Measurements from ENCODE around the gene PHAF1. TPM values are rescaled to one million over a fixed set of nuclear protein-coding genes. Genes with fewer than 3 reads are reported as not detected.

The PHAF1 gene
- total and polyA plus RNA-seq, 9 of the 15 experiments (the other 6 are each of a cell fraction or from before 2014, with no cell fraction given), result 5.1 to 25.4 (median 13.8) TPM

DNA sequence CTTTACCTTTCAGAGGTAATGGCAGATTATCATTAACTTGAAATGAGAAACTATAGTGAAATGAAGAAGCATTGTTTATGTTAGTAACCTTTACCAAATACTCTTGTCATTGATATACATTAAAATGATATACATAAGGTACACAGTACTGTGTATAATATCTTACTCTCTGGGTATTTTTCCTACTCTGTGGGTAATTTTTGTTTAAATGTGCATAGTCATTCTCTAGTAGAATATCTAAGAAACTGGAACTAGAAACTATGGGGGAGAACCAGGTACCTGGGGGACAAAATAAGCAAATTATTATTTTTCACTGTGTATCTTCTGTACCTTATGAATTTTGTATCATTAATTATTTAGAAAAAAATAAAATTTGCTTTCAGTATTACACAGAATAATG, 20.6 kb upstream of the PHAF1 start:
- intact Hi-C loops (cut with micrococcal nuclease), result no loop called here
- Histone ChIP-seq H3K79me2 (ENCODE audit: control insufficient read depth, insufficient read depth, low read length) (no peaks in the 10 kb centered on the region), H3K9me3 (replicated peaks; ENCODE audit: control insufficient read depth, insufficient read depth, low read depth, low read length) (no peaks in the 10 kb centered on the region), H3K27me3 (ENCODE audit: control insufficient read depth in 2 of 2, insufficient read depth in 2 of 2, low read length in 2 of 2) (no peaks in the 10 kb centered on the region), H3K36me3 (ENCODE audit: control insufficient read depth, insufficient read depth, low read length) (peaks cover 21% of the 10 kb centered on the region; the same call in 2 of the 3 replicates), H3K27ac (ENCODE audit: extremely low read depth, low read depth, low read length) (no peak overlapping the region), H2AFZ (ENCODE audit: low read depth, low read length) (no peak overlapping the region; the same call in 1 of the 2 replicates), H3K4me2 (ENCODE audit: insufficient read depth, low read length) (no peak overlapping the region), H3K4me1 (replicated peaks in 1 of 2; ENCODE audit: control insufficient read depth in 2 of 2, insufficient read depth in 2 of 2, low read length in 2 of 2) (peaks cover 0 to 3% of the 10 kb centered on the region in 2 experiments; a peak in 1 of 5 replicates), H4K20me1 (replicated peaks; ENCODE audit: control insufficient read depth, insufficient read depth, low read length) (no peaks in the 10 kb centered on the region), H3K9me1 (ENCODE audit: control insufficient read depth, insufficient read depth, low read length) (no peaks in the 10 kb centered on the region), H3K9ac (ENCODE audit: insufficient read depth in 1 of 2, low read depth in 2 of 2, low read length in 2 of 2) (no peak overlapping the region), H3K4me3 (no peak overlapping the region)
- TF ChIP-seq MAFG (tag; conservative IDR thresholded peaks at IDR 0.05) (peak; percentile 78), EP400 (IDR thresholded peaks at IDR 0.05) (no peak), CBX2 (IDR thresholded peaks at IDR 0.05; ENCODE audit: insufficient read depth, low read length, poor library complexity, severe bottlenecking) (no peak), ZNF24 (IDR thresholded peaks at IDR 0.05) (no peak), MAFF (IDR thresholded peaks at IDR 0.05; ENCODE audit: low read length) (peak; percentile 19; the same call in 1 of the 2 replicates), ZNF316 (IDR thresholded peaks at IDR 0.05) (peak; percentile 68), MAFK (IDR thresholded peaks at IDR 0.05; ENCODE audit: low read length) (peak; percentile 21; the same call in 1 of the 2 replicates), MYC (IDR thresholded peaks at IDR 0.05; ENCODE audit: low read depth, low read length) (no peak), MYC (CRISPR knock-in tag; IDR thresholded peaks at IDR 0.05; ENCODE audit: borderline replicate concordance, low read depth) (no peak), ZNF668 (CRISPR knock-in tag; IDR thresholded peaks at IDR 0.05) (no peak), NFE2 (IDR thresholded peaks at IDR 0.05; ENCODE audit: low read depth) (peak; percentile 47; the same call in 1 of the 2 replicates), NFE2L1 (tag; IDR thresholded peaks at IDR 0.05; ENCODE audit: borderline replicate concordance, low read depth) (peak; percentile 60; the same call in 1 of the 2 replicates), C11orf30 (IDR thresholded peaks at IDR 0.05; ENCODE audit: low read depth) (peak; percentile 67)
- ATAC-seq (peak; percentile 59), FAIRE-seq (no peak), DNase-seq (ENCODE audit: extremely low read depth in 1 of 4, low spot score in 3 of 4) (no peak)
- POLR2A ChIA-PET, result interaction anchor here (0.7 kb wide), 1 partner anchor 7 kb away, joined by 3 read pairs; no protein-coding TSS in a partner anchor
- BruUV-seq (replicated peaks), result no TSS peak
- in situ Hi-C loops (cut with MboI), result no loop called here
- CTCF ChIA-PET (ENCODE audit: low intra/inter-chr PET ratio), result no interaction called here

Data from K562 (cell line).